ENCODE data around the gene GMEB2.

DNA sequence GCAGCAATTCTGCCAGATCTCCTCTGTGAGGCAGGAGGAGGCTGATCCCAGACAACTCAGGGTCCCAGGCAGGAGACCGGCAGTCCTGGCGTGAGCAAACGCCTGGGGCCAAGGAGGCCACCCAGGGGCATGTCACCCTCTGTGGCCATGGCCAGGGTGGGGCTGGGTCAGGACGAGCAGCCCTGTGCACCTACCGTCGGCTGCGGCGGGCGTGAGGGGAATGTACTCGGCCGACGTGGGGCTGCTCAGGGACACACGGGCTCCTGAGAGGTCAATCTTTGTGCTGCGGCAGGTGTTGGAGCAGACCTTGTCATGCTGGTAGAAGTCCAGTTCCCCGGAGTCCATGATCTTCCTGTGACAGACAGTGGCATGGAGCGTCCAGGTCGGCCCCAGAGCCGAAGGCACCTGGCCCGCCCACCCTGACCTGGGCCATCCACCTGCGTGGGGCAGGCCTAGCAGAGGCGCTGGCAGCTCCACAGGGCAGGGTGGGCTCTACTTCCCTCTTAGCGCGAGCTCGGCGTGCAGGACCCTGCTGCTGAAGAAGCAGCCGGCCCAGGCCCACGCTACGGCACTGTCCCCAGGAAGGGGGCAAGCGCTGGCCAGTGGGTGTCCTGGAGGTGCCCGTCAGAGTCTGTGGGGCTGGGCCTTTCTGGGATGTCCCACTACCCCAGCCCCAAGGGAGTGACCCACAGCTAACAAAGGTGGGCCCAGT, 31.3 kb downstream of the GMEB2 start:
- no peak for TF ChIP-seq POLR2A (IDR thresholded peaks at IDR 0.05; ENCODE audit: extremely low read depth, insufficient read length)
- TF ChIP-seq, protein P1, sequence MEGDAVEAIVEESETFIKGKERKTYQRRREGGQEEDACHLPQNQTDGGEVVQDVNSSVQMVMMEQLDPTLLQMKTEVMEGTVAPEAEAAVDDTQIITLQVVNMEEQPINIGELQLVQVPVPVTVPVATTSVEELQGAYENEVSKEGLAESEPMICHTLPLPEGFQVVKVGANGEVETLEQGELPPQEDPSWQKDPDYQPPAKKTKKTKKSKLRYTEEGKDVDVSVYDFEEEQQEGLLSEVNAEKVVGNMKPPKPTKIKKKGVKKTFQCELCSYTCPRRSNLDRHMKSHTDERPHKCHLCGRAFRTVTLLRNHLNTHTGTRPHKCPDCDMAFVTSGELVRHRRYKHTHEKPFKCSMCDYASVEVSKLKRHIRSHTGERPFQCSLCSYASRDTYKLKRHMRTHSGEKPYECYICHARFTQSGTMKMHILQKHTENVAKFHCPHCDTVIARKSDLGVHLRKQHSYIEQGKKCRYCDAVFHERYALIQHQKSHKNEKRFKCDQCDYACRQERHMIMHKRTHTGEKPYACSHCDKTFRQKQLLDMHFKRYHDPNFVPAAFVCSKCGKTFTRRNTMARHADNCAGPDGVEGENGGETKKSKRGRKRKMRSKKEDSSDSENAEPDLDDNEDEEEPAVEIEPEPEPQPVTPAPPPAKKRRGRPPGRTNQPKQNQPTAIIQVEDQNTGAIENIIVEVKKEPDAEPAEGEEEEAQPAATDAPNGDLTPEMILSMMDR (IDR thresholded peaks at IDR 0.05; ENCODE audit: low read depth, low read length): no peak
- TF ChIP-seq, protein P2, sequence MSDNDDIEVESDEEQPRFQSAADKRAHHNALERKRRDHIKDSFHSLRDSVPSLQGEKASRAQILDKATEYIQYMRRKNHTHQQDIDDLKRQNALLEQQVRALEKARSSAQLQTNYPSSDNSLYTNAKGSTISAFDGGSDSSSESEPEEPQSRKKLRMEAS (IDR thresholded peaks at IDR 0.05; ENCODE audit: low read depth, low read length): no peak
